ENCODE data around the gene ZNF844.

The ZNF844 gene

DNA sequence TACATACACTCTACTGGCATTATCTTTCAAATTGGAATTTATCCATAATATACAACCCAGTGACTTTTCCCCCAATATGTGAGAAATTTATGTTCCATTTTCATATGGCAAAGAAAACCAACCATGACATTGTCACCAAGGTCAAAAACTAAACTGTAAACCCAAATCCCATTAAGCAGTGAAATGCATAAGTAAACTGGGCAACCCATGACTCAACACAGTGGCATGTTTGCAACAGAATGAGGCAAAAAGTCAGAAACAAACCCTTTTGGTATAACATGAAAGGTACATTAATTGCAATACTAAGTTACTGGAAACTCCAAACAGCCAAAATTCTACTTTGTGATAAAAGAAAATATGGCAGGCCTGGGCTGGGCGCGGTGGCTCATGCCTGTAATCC is 16.7 kb upstream of the ZNF844 start:
- Histone ChIP-seq H3K27me3 (ENCODE audit: insufficient read depth, low read length) (no peaks in the 10 kb centered on the region), H3K4me2 (ENCODE audit: low read length) (no peak overlapping the region)

DNA sequence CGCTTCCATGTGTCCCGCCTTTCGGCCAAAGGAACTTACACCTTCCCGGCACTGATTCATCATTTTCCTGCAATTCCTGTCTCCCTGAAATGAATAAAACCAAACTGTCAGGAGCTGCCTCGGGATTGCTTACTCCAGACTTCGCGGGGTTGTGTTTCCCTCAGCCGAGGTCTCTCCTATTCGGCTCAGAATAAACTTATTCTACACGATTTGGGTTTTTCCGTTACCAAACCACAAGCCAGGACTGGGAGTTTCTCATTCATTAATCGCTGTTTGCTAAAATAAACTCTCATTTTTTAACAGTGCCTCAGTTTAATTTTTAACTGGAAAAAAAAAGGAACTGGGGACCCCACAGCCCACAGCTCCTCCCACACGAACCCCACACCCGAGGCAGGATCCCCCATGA is 12.4 kb upstream of the ZNF844 start:
- Histone ChIP-seq H2BK120ac (ENCODE audit: insufficient read depth, low read length, poor library complexity) (peak overlapping the region; percentile 15), H3K9me3 (ENCODE audit: insufficient read depth, low read depth, low read length) (no peaks in the 10 kb centered on the region), H3K79me1 (ENCODE audit: low read length) (peaks cover 2% of the 10 kb centered on the region), H4K8ac (ENCODE audit: low read depth, low read length) (no peak overlapping the region), H2AK5ac (ENCODE audit: low read length) (no peak overlapping the region), H2BK5ac (ENCODE audit: low read depth, low read length, poor library complexity) (no peak overlapping the region), H3K4ac (ENCODE audit: low read depth, low read length) (no peak overlapping the region), H3K4me2 (ENCODE audit: low read length) (peak overlapping the region; percentile 96), H2AFZ (ENCODE audit: insufficient read depth, low read length, poor library complexity) (peak overlapping the region; percentile 71), H3K14ac (ENCODE audit: low read length) (peak overlapping the region; percentile 85), H3K27me3 (ENCODE audit: insufficient read depth, low read length) (no peaks in the 10 kb centered on the region), H3K9ac (ENCODE audit: low read length) (no peak overlapping the region), H4K91ac (ENCODE audit: low read depth, low read length) (peak overlapping the region; percentile 63), H2BK12ac (ENCODE audit: low read length) (no peak overlapping the region), H3K23ac (ENCODE audit: low read length) (no peak overlapping the region), H3K36me3 (ENCODE audit: control insufficient read depth in 1 of 2, insufficient read depth in 2 of 2, low read length in 2 of 2) (no peaks in the 10 kb centered on the region), H4K12ac (ENCODE audit: low read depth, low read length) (no peak overlapping the region), H3K4me1 (ENCODE audit: control insufficient read depth in 1 of 2, insufficient read depth in 2 of 2, low read length in 2 of 2) (peaks cover 8 to 12% of the 10 kb centered on the region in 2 experiments), H3K79me2 (ENCODE audit: control insufficient read depth, insufficient read depth, low read length, poor library complexity) (peaks cover 4% of the 10 kb centered on the region), H3K18ac (ENCODE audit: low read length) (no peak overlapping the region), H3K4me3 (ENCODE audit: low read depth, low read length) (peak overlapping the region; percentile 79), H3K27ac (ENCODE audit: low read depth, low read length) (peak overlapping the region; percentile 92)
- no CpG with 5 or more reads among the region's 14 CpGs for WGBS (ENCODE audit: extremely low coverage, insufficient coverage, insufficient read length)
- peak; percentile 59 to 77 for DNase-seq

More for the DNA sequence above, 16.7 kb upstream of the ZNF844 start:
- H3K36me3 ChIP-seq (ENCODE audit: control insufficient read depth in 1 of 2, insufficient read depth in 2 of 2, low read length in 2 of 2), result peaks cover 4 to 11% of the 10 kb centered on the region in 2 experiments
- no peak overlapping the region for H3K23ac ChIP-seq (ENCODE audit: low read length)
- no peak overlapping the region for H3K14ac ChIP-seq (ENCODE audit: low read length)
- peaks cover 7% of the 10 kb centered on the region for H3K9me3 ChIP-seq (ENCODE audit: insufficient read depth, low read depth, low read length)
- H4K8ac ChIP-seq (ENCODE audit: low read depth, low read length), result no peak overlapping the region
- H3K9ac ChIP-seq (ENCODE audit: low read length), result no peak overlapping the region
- H2AK5ac ChIP-seq (ENCODE audit: low read length), result no peak overlapping the region
- H2AFZ ChIP-seq (ENCODE audit: insufficient read depth, low read length, poor library complexity), result no peak overlapping the region
- peaks cover 4% of the 10 kb centered on the region for H3K79me2 ChIP-seq (ENCODE audit: control insufficient read depth, insufficient read depth, low read length, poor library complexity)
- H4K91ac ChIP-seq (ENCODE audit: low read depth, low read length), result no peak overlapping the region
- H2BK120ac ChIP-seq (ENCODE audit: insufficient read depth, low read length, poor library complexity), result no peak overlapping the region
- H3K79me1 ChIP-seq (ENCODE audit: low read length), result peaks cover 2% of the 10 kb centered on the region
- no peak overlapping the region for H3K18ac ChIP-seq (ENCODE audit: low read length)
- no peak overlapping the region for H2BK5ac ChIP-seq (ENCODE audit: low read depth, low read length, poor library complexity)
- WGBS (ENCODE audit: extremely low coverage, insufficient coverage, insufficient read length), result no CpG with 5 or more reads among the region's 2 CpGs
- H3K4ac ChIP-seq (ENCODE audit: low read depth, low read length), result no peak overlapping the region
- no peak overlapping the region for H4K12ac ChIP-seq (ENCODE audit: low read depth, low read length)
- no peak overlapping the region for H3K4me3 ChIP-seq (ENCODE audit: low read depth, low read length)
- peak in 1 of 2 donors; percentile 50 for DNase-seq
- no peak overlapping the region for H3K27ac ChIP-seq (ENCODE audit: low read depth, low read length)
- no peaks in the 10 kb centered on the region for H3K4me1 ChIP-seq (ENCODE audit: control insufficient read depth in 1 of 2, insufficient read depth in 2 of 2, low read length in 2 of 2)
- no peak overlapping the region for H2BK12ac ChIP-seq (ENCODE audit: low read length)

DNA sequence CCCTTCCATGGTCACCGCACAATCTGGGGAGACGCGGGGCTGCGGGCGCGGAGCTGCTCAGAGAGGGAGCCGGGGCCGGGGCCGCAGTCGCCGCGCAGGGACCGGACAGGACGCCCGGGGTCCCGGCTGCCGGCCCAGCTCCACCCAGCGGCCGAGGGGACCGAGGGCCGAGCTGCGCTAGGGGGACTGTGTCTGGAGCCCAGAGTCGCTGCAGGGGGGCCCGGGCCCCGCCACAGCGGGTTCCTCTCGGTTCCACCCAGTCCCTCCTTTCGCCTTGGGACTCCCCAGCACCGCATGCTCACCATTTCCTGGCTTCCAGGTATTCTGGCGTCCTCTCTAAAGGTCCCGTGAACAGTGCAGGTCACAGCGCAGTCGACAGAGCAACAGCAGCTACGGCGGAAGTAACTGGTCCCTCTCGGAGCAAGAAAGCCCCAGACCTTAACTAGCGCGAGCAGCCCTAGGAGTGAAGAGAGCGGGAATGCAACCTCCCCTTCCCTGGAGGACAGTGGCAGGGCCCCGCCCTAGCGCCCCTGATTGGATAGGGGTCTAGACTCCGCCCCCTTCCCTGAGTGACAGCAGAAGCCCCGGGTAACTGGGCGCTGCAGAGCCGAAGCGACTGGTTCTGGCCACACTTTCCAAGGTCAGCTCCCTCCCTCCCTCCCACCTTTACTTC is 11.9 kb upstream of the ZNF844 start, which contains the start of gene ZNF878:
Gene ZNF878, minus strand, starts transcription at position 465 of the 673 bp plus-strand sequence. Its CDS starts 160 bp downstream, at position 305.
- H4K8ac ChIP-seq (ENCODE audit: low read depth, low read length), result peak within 1 kb of the TSS; percentile 82
- H3K27me3 ChIP-seq (ENCODE audit: insufficient read depth, low read length), result no peaks in the 10 kb centered on the region
- peak within 1 kb of the TSS; percentile 61 for H2BK5ac ChIP-seq (ENCODE audit: low read depth, low read length, poor library complexity)
- H2BK12ac ChIP-seq (ENCODE audit: low read length), result no peak within 1 kb of the TSS
- H4K12ac ChIP-seq (ENCODE audit: low read depth, low read length), result peak within 1 kb of the TSS; percentile 56
- H3K4me1 ChIP-seq (ENCODE audit: control insufficient read depth in 1 of 2, insufficient read depth in 2 of 2, low read length in 2 of 2), result peaks cover 8 to 12% of the 10 kb centered on the region in 2 experiments
- no peak within 1 kb of the TSS for H3K4ac ChIP-seq (ENCODE audit: low read depth, low read length)
- peak within 1 kb of the TSS; percentile 77 for H3K9ac ChIP-seq (ENCODE audit: low read length)
- peak within 1 kb of the TSS; percentile 79 for H3K4me3 ChIP-seq (ENCODE audit: low read depth, low read length)
- WGBS (ENCODE audit: extremely low coverage, insufficient coverage, insufficient read length), result no CpG with 5 or more reads among the region's 46 CpGs
- peaks cover 4% of the 10 kb centered on the region for H3K79me2 ChIP-seq (ENCODE audit: control insufficient read depth, insufficient read depth, low read length, poor library complexity)
- peak; percentile 94 to 97 for DNase-seq
- H2BK120ac ChIP-seq (ENCODE audit: insufficient read depth, low read length, poor library complexity), result peak within 1 kb of the TSS; percentile 15
- H3K36me3 ChIP-seq (ENCODE audit: control insufficient read depth in 1 of 2, insufficient read depth in 2 of 2, low read length in 2 of 2), result no peaks in the 10 kb centered on the region
- H3K9me3 ChIP-seq (ENCODE audit: insufficient read depth, low read depth, low read length), result no peaks in the 10 kb centered on the region
- no peak within 1 kb of the TSS for H2AK5ac ChIP-seq (ENCODE audit: low read length)
- H3K14ac ChIP-seq (ENCODE audit: low read length), result peak within 1 kb of the TSS; percentile 85
- H3K79me1 ChIP-seq (ENCODE audit: low read length), result peaks cover 2% of the 10 kb centered on the region
- H3K27ac ChIP-seq (ENCODE audit: low read depth, low read length), result peak within 1 kb of the TSS; percentile 92
- no peak within 1 kb of the TSS for H3K23ac ChIP-seq (ENCODE audit: low read length)
- peak within 1 kb of the TSS; percentile 71 for H2AFZ ChIP-seq (ENCODE audit: insufficient read depth, low read length, poor library complexity)
- no peak within 1 kb of the TSS for H3K18ac ChIP-seq (ENCODE audit: low read length)
- H3K4me2 ChIP-seq (ENCODE audit: low read length), result peak within 1 kb of the TSS; percentile 96
- H4K91ac ChIP-seq (ENCODE audit: low read depth, low read length), result peak within 1 kb of the TSS; percentile 63

DNA sequence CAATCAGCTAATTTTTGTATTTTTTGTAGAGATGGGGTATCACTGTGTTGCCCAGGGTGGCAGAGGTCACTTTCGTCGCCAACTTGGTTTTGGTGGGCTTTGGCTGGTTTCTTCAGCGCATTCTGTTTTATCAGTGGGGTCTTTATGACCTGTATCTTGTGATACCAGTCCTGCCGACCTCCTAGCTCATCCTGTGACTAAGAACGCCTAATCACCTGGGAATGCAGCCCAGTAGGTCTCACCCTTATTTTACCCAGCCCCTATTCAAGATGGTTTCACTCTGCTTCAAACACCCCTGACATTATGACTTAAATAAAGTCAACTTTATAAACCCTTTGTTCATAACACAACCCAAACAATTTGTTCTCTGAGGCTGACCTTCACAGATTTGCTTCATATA is 8.7 kb upstream of the ZNF844 start:
- H3K18ac ChIP-seq (ENCODE audit: low read length), result no peak overlapping the region
- no peak overlapping the region for H2BK120ac ChIP-seq (ENCODE audit: insufficient read depth, low read length, poor library complexity)
- H4K12ac ChIP-seq (ENCODE audit: low read depth, low read length), result no peak overlapping the region
- H3K36me3 ChIP-seq (ENCODE audit: control insufficient read depth in 1 of 2, insufficient read depth in 2 of 2, low read length in 2 of 2), result no peaks in the 10 kb centered on the region
- H2AFZ ChIP-seq (ENCODE audit: insufficient read depth, low read length, poor library complexity), result no peak overlapping the region
- H3K27me3 ChIP-seq (ENCODE audit: insufficient read depth, low read length), result no peaks in the 10 kb centered on the region
- H2AK5ac ChIP-seq (ENCODE audit: low read length), result no peak overlapping the region
- no peak overlapping the region for H3K4me3 ChIP-seq (ENCODE audit: low read depth, low read length)
- no peak overlapping the region for H3K4me2 ChIP-seq (ENCODE audit: low read length)
- H3K14ac ChIP-seq (ENCODE audit: low read length), result no peak overlapping the region
- H3K23ac ChIP-seq (ENCODE audit: low read length), result no peak overlapping the region
- no peak overlapping the region for H4K8ac ChIP-seq (ENCODE audit: low read depth, low read length)
- DNase-seq, result peak; percentile 50 to 73
- peak overlapping the region; percentile 2 for H4K91ac ChIP-seq (ENCODE audit: low read depth, low read length)
- no peak overlapping the region for H2BK5ac ChIP-seq (ENCODE audit: low read depth, low read length, poor library complexity)
- H3K27ac ChIP-seq (ENCODE audit: low read depth, low read length), result no peak overlapping the region
- no peak overlapping the region for H2BK12ac ChIP-seq (ENCODE audit: low read length)
- no CpG with 5 or more reads among the region's 5 CpGs for WGBS (ENCODE audit: extremely low coverage, insufficient coverage, insufficient read length)
- no peak overlapping the region for H3K9ac ChIP-seq (ENCODE audit: low read length)
- H3K79me2 ChIP-seq (ENCODE audit: control insufficient read depth, insufficient read depth, low read length, poor library complexity), result peaks cover 4% of the 10 kb centered on the region
- H3K4me1 ChIP-seq (ENCODE audit: control insufficient read depth in 1 of 2, insufficient read depth in 2 of 2, low read length in 2 of 2), result peaks cover 8 to 12% of the 10 kb centered on the region in 2 experiments
- H3K4ac ChIP-seq (ENCODE audit: low read depth, low read length), result no peak overlapping the region
- peaks cover 2% of the 10 kb centered on the region for H3K79me1 ChIP-seq (ENCODE audit: low read length)
- no peaks in the 10 kb centered on the region for H3K9me3 ChIP-seq (ENCODE audit: insufficient read depth, low read depth, low read length)
